GM20000 (cell line): Measurements from ENCODE around the gene PLTP.

Source experiments
- DNase-seq: peaks from one replicate; pipeline ENCODE4 v3.0.0; 2012; ENCODE audit warnings: low spot score
- TF ChIP-seq, protein P1 (sequence below): IDR thresholded peaks from 2 replicates; pipeline ENCODE4 v1.5.1; 2012; ENCODE audit warnings: mild to moderate bottlenecking, control low read depth; ENCODE audit errors: extremely low read depth, missing control alignments

The PLTP gene

DNA sequence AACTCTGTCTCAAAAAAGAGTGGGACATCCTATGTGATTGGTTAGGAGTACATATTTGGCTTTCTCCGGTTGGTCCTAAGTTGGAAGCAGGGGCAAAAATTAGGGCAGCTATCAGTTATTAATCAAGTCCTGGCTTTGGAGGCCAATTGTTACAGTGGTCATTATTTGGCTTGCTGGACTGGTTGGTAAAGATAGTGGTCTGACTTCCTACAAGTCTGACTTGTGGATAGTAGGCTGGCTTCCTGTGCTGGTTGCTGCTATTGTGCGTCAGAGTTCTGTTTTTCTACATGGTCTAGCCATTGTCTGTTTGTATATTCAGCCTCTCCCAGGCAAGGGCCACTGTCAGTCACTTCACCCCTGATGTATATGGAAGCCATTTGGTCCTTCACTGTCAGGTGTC lies 61.7 kb downstream of the PLTP start:
- TF ChIP-seq, protein P1, sequence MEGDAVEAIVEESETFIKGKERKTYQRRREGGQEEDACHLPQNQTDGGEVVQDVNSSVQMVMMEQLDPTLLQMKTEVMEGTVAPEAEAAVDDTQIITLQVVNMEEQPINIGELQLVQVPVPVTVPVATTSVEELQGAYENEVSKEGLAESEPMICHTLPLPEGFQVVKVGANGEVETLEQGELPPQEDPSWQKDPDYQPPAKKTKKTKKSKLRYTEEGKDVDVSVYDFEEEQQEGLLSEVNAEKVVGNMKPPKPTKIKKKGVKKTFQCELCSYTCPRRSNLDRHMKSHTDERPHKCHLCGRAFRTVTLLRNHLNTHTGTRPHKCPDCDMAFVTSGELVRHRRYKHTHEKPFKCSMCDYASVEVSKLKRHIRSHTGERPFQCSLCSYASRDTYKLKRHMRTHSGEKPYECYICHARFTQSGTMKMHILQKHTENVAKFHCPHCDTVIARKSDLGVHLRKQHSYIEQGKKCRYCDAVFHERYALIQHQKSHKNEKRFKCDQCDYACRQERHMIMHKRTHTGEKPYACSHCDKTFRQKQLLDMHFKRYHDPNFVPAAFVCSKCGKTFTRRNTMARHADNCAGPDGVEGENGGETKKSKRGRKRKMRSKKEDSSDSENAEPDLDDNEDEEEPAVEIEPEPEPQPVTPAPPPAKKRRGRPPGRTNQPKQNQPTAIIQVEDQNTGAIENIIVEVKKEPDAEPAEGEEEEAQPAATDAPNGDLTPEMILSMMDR: no peak
- no peak for DNase-seq

DNA sequence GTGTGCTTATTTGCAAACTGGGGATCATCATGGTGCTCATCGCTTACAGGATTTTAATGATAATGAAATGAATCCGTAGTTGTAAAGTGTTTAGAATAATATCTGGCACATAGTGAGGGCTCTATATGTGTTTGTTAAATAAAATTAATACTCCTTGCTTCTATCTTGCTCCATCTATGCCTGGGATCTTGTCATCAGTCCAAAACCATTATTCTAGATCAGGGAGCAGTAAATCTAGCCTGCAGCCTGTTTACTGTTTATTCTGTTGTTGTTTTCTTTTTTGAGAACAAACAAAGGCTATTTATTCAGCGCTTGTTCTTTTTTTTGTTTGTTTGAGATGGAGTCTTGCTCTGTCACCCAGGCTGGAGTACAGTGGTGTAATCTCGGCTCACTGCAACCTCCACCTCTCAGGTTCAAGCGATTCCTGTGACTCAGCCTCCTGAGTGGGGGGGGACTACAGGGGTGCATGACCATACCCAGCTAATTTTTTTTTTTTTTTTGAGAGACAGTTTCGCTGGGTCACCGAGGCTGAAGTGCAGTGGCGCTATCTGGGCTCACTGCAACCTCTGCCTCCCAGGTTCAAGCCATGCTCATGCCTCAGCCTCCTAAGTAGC lies 62.9 kb downstream of the PLTP start:
- TF ChIP-seq, protein P1: no peak
- DNase-seq: no peak
